Femur (tissue), 1 donor: ENCODE measurements around the gene CD70.
A peak's percentile ranks its signal among the peaks of the same experiment; 100 is the strongest.
"Not testable (repeated sequence)": the region's sequence is repeated elsewhere in the genome, so short reads cannot be mapped to it uniquely, and the experiment has no call there.

ENCODE experiments used
- DNase-seq: peaks from one replicate; pipeline ENCODE4 v3.0.0-alpha.2; 2017

CD70 gene

DNA sequence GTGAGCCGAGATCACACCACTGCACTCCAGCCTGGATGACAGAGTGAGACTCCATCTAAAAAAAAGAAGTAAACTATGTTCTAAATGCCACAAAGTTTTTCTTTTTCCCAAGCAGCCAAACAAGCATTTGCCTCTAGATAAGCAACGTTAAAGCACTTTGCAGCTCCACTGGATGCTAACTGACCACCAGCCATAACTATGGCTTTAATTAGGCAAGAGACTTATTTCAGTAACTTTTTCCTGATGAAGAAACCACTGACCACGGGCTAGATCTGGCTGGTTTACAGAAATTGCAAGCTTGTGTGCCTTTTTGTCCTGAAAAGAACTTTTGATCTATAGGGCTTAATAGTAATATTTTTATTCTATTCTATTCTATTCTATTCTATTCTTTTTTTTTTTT, 22.1 kb downstream of the CD70 start:
- DNase-seq, result no peak

DNA sequence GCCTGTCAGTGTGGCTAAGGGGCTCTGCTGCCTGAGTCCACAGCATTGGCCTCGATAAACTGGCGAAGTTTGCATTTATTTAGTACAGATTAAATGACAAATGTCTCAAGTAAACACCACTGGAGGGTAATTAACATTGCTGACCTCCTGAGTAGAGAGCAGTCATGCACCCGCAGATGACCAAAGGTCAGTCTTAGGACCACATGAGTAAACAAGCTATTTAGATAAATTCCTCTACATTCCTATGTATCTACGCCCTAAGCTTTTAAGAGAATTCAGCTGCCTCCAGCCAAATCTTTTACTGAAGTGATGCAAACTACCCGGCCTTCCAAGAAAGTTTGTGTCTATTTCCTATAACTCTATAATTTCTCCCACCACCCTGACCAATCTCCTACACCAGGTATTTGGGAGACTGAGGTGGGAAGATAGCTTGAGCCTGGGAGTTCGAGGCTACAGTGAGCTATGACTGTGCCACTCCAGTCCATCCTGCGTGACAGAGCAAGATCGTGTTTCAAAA, 22.9 kb downstream of the CD70 start:
- DNase-seq, result no peak

DNA sequence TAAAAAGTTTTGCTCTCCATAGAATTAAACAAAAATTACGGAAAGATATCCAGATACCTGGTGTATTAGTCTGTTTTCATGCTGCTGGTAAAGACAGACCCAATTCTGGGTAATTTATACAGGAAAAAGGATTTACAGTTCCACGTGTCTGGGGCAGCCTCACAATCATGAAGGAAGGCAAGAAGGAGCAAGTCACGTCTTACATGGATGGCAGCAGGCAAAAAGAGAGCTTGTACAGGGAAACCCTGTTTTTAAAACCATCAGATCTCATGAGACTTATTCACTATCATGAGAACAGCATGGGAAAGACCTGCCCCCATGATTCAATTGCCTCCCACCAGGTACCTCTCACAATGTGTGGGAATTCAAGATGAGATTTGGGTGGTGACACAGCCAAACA, 24.2 kb downstream of the CD70 start:
- not testable (repeated sequence) for DNase-seq

DNA sequence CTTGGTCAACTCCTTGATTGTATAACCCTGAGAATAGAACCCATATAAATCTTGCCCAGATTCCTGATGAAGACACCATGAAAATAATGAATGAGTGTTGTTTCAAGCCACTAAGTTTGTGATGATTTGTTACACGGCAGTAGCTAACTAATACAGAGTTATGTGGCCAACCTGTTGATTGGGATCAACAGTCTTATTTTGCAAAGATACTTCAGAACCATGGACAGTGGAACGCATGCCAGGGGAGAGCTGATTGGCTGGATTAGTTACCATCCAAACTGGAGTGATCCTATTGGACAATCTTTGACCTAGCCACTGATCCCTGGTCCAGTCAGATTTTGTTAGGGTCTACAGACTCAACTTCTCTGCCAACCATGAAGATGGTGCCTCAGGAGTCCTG, 26.6 kb downstream of the CD70 start:
- no peak for DNase-seq

DNA sequence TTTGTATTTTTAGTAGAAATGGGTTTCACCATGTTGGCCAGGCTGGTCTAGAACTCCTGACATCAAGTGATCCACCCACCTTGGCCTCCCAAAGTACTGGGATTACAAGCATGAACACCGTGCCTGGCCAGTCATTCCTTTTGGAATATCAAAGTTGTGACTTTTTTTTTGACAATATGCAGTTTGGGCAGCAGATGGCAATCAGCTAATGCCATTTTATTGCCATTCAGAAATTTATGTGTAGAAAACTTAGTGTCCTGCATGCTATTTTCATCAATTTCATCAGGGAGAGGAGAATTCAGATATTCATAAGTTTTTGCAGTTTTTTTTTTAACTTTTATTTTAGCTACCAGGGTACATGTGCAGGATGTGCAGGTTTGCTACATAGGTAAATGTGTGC, 28.5 kb downstream of the CD70 start:
- not testable (repeated sequence) for DNase-seq

DNA sequence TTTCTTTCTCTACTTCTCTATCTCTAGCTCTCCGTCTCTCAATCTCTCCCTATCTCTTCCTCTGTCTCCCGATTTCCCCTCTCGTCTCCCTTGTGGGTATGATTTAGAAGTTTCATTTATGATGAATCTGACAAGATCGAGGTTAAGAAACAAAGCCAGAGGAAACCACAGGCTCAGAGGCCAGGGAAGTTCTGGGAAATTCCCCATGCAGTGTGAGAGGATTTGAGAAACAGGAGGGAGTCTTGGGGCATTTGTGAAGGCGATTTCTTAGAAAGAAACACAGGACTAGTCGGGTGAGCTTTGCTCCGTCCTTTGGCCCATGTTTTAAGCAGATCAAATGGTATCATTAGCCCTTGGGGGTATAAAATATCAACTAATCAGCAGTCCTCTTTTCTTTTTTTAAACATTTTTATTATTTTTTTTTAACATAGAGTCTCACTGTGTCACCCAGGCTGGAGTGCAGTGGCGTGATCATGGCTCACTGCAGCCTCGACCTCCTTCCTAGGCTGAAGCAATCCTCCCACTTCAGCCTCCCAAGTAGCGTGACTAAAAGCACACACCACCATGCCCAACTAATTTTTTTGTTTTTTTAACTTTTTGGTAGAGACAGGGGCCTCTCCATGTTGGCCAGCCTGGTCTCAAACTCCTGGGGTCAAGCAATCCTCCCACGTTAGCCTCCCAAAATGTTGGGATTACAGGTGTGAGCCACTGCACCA, 34.3 kb downstream of the CD70 start:
- no peak for DNase-seq

DNA sequence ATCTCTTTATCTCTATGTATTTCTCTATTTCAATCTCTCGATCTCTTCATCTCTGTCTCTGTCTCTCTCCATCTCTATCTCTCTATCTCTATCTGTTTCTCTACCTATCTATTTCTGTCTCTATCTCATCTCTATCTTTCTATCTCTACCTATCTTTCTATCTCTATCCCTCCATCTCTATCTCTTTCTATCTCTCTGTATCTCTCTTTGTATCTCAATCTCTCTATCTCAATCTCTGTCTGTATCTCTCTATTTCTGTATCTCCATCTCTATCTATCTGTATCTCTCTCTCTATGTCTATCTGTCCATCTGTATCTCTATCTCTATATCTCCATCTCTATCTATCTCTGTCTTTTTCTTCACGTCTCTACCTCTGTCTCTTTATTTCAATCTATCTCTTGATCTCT, 34.9 kb downstream of the CD70 start:
- DNase-seq, result no peak

DNA sequence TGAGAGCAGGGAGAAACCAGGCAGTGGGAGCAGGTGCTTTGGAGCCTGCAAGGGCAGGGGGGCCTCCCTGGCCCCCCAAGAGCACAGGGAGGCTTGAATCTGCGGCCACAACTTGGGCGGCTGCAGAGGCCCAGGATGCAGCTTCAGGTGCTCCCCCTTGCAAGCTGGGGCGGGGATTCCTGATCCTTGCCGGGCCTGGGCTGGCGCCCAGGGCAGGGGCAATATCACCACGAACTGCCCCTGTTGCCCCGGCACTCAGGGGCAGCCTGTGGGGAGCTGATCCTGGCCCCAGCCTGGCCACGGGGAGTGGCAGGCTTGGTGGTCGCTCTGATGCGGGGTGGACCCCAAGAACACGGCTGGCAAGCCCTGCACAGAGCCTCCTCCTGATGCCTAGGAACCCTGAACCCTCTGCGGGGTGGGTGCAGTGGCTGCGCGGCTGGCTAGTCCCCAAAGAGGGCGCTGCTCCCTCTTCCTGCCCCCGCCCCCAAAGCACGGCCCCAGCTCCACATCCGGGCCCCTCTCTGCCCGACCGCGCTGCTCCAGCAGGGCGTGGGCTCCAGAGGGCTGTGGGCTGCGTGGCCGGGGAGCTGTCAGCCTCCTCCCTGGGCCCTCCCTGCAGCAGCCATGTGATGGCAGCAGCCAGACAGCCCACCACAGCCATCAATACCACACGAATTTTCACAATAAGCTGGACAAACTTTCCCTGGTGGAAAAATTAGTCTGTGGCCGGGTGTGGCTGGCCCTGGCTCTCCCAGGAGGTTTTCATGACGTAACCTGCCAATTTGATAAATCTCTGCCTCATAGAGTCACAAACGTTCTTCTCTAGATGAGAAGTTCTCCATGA, 39.1 kb downstream of the CD70 start:
- DNase-seq, result peak; percentile 47

DNA sequence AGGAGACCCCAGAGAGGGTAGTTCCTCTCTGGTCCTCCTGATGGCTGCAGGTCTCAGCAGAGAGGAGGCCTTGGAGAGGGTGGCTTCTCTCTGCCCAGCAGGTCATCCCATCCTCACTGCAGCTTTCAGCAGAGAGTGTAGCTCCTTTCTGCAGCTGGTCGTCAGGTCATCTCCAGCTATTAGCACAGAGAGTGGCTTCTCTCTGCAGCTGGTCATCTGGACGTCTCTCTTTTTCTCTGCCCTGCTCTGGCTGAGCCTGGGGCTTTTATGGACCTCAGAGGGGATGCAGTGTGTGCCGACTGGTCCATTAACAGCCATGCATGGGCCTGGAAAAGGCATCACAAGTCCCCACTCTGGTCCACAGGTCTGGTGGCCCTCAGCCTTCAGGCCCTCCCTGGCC, 39.9 kb downstream of the CD70 start:
- no peak for DNase-seq

DNA sequence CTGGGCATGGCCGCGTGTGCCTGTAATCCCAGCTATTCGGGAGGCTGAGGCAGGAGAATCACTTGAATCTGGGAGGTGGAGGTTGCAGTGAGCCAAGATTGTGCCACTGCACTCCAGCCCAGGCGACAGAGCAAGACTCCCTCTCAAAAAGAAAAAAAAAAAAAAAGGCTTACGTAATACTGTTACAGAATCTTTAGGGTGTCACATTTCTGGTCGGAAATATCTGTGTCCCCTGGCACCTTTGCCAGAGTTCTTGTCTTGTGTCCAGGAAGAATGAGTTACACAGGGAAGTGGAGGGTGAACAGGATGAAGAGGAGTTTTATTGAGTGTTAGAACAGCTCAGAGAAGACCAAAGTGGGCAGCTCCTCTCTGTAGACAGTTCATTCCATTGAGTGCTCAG, 40.3 kb downstream of the CD70 start:
- not testable (repeated sequence) for DNase-seq

DNA sequence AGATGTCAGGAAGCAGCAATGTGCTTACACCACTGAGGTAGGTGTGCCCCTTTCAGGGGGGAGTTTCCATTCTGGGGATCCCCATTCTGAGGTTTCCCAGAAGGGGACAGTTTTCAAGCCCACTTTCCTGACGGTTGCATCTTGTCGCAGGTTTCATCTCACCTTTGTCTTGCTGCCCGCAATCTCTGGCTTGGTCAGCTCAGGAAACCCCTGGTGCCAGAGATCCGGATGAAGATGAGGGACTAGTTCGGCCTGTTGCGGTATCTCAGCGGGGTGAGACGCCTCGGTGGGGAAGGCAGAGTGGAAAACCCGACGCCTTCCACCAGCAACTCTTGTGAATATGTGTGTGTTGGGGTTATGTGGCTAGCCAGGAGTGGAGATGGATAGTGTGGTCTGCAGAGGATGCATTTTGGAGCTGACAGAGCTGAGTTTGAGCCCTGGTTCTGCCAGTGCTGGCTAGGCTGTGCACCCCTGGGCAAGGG, 47.0 kb downstream of the CD70 start:
- no peak for DNase-seq

DNA sequence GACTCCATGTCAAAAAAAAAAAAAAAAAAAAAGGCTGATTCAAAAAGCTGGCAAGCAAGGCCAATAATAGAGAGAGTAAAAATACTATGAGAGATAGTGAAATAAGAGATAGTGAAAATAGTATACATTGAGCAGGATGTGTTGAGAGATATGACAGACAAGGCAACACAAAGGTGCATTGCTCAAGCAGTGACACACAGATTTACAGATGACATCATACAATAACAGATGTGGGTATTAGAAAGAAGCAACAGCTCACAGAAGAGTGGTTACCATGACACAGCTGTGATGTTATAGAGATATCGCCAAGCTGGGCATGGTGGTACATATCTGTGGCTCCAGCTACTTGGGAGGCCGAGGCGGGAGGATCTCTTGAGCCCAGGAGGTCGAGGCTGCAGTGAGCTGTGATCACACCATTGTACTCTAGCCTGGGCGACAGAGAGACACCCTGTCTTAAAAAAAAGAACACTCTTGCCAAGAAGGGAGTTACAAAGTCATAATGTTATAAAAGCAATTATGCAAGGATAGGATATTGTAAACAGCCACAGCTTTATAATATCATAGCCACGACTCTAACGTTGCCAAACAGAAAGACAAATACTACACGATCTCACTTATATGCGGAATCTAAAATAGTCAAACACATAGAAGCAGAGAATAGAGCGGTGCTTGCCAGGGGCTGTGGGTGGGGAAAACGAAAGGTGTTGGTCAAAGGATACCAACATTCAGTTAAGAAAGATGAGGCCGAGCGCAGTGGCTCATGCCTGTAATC, 49.8 kb downstream of the CD70 start:
- DNase-seq, result no peak

DNA sequence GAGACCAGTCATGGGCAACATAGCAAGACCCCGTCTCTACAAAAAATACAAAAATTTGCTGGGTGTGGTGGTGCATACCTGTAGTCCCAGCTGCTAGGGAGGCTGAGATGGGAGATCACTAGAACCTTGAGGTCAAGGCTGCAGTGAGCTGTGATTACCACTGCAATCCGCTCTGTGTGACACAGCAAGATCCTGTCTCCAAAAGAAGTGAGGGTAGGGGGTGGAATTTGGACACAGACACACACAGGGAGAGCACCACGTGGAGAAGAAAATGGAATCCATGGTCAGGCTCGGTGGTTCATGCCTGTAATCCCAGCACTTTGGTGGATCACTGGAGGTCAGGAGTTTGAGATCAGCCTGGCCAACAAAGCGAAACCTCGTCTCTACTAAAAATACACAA, 51.4 kb downstream of the CD70 start:
- no peak for DNase-seq
